OCI-LY7 (cell line): ENCODE data around the gene LAMTOR3.

Experiments
- CTCF ChIP-seq: fragments of 200-600 bp; sonication (generic); conservative IDR thresholded peaks from 2 replicates; pipeline ENCODE4 v1.5.1; 2014; ENCODE audit warnings: mild to moderate bottlenecking, antibody characterized with exemption, low read length, moderate library complexity, mixed read lengths
- EZH2phosphoT487 ChIP-seq: fragments of 200-600 bp; sonication (generic); IDR thresholded peaks from 2 replicates; pipeline ENCODE4 v1.6.1; 2018; ENCODE audit warnings: low read depth, borderline replicate concordance, mild to moderate bottlenecking, mixed run types, antibody characterized with exemption, low read length, moderate library complexity, mixed read lengths

- TF ChIP-seq CTCF = no peak
- TF ChIP-seq EZH2phosphoT487 = no peak
Observed at GRCh38 chr4:99834569-99834968, 59.7 kb downstream of the LAMTOR3 start.
